Stimulated activated CD8-positive, alpha-beta memory T cell treated with anti-CD3 and anti-CD28 coated beads, Interleukin-15, amount 100 ng/mL, for 1 hour (primary cell): ENCODE results near the gene GGA3.

Source experiments
- DNase-seq: peaks from one replicate; pipeline ENCODE4 v3.0.0-alpha.2; 2020; ENCODE audit warnings: low read depth

The GGA3 gene

DNA sequence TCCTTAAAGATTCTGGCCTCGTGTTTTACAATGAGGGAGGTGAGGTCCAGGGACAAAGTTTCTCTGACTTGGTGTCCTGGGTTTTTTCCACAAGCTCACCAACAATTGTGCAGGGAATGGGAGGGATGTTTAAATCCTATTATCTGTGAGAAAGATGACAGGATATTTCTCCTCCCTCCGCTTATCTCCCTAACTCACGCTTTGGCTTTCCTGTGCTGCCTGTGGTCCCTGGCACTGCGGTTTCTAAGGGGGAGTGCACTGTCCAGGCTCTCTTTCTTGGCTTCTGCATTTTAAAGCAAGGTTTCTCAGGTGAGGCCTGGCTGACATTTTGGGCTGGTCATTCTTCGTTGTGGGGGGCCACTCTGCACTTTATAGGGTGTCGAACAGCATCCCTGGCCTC lies 16.4 kb downstream of the GGA3 start:
- DNase-seq: no peak

DNA sequence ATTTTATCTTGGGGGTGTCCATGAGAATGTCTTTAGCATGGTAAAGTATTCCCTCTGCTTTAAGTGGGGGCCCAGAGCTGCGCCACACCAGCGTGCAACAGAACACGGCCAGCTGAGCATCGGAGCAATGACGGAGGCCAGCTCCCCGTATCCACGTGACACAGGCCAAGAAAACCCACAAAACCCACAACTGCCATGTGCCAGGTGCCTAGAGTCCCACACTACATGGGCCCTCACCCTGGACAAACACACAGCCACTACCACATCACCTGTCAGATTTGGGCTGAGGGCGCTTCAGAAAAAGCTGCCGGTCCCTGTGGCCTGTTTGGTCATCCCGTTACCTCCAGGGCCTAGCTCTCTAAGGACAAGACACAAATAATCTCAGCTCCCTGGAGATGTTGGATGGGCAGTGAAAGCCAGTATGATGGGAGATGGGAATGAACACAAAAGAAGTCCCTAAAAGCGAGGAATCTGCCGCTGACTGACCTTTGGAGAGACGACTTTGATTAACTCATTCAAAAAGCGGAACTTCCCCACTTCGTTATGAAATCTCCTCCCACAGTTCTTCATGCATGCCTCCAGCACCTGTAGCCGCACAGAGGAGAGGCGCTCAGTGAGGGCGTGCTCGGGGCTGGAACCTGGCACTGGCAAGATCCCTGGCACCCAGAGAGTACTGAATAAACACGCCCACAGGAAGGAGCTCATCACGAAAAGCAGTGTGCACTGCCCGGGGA lies 17.1 kb downstream of the GGA3 start:
- no peak for DNase-seq

DNA sequence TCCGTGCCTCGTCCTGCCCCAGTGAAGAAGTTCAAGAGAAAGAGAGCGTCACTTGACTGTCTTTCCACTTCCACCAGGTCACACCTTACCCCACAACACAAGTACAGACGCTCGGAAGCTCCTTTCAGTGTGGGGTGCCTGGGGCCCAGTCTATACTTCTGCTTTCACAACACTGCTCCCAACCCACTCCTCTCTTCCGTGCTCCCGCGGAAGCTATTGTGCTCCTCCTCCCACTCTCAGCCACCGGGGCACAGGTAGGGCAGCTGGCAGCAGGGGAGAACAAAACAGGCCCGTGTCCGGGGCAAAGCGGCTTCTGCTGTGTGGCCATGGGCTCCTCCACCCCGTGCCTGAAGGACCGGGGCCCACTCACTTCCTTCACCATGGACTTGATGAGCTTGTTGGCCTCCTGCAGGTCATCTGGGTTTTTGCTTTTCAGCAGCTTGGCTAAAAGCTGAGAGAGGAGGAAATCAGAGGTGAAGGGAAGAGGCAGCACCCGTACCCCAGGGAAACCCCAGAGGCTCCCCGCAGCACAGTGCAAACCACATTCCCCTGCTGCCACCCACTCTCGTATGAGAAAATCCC lies 18.9 kb downstream of the GGA3 start:
- DNase-seq: no peak

DNA sequence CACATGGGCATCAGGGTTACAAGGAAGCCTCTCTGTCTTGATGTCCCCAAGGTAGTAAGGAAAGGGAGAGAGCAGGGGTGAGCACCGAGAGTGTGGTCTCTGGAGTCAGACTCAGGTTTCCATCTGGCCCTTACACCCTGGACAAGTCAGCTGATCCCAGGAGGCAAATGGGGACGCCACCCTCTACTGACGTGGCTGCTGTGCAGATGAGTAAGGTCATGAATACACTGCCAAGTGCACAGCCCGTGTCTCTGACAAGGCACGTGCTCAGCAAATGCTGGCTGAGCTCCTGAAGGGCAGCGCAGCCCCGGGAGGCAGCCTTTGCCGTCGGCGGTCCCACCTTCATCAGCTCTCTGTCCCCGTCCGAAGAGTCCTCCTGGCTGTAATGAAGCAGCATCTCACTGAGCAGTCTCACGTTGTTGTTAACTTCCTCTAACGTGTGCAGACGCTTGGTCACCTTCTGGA lies 19.4 kb downstream of the GGA3 start:
- no peak for DNase-seq

DNA sequence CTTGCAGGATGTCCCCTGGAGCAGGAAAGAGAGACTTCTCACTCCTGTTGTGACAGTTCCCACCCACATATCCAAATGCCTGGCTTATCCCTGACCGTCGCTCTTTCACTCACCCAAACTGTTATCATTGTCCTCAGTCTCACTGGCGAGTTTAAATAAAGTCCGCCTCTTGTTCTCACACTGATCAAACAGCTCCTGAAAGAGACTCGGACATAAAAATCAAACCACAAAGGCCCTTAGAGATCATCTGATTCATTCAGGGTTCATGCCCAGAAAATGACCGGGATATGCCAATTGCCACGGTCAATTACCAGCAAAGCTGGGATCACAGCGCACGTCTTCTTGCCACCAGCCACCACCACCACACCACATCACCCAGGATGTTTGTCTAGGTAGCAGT lies 19.9 kb downstream of the GGA3 start:
- DNase-seq: no peak

DNA sequence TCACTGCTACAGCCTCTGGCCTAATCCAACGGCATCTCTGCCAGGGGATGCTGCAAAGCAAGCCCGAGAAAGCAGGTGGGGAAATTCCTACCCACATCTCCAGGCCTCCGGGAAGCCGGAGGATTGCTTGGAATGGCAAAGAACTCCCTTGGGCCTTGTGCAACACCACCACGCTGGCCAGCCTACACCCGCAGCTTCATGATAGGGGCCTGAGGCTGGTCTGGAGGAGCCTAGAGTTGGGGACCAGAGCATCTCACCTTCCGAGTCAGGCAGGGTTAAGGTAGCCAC lies 20.3 kb downstream of the GGA3 start:
- DNase-seq: no peak

DNA sequence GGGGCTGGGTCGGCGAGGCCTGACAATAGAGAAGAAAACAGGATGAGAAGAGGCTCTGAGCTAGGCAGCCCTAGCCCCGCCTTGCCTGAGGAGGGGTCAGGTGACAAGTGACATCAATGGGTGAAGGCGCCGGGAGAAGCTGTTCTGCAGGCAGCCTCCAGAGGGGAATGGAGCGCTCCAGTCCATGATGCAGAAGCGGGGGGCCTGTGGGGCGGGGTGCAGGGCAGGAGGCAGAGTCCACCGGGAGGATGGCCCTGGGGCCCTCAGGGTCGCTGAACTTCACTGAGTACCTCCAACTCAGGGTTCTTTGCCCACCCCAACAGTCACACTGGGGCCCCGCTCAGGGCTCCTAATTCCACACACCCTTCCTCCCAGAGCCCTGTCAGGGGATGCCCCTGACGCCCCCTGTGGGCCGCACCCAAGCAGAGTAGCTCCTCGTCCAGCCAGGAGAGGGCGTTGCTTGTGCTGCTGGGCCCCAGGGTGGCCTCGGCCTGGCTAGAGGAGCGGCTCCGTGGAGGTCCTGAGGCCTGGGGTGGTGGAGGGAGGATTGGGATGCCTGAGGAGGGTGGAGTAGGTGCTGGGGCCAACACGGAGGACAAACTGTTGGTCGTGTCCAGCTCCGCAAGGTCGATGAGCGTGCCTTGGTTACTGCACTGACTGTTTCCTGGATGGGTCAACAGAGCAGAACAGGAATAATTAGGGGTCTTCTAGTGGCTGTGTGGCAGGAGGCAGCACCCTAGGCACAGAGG lies 20.8 kb downstream of the GGA3 start:
- no peak for DNase-seq

DNA sequence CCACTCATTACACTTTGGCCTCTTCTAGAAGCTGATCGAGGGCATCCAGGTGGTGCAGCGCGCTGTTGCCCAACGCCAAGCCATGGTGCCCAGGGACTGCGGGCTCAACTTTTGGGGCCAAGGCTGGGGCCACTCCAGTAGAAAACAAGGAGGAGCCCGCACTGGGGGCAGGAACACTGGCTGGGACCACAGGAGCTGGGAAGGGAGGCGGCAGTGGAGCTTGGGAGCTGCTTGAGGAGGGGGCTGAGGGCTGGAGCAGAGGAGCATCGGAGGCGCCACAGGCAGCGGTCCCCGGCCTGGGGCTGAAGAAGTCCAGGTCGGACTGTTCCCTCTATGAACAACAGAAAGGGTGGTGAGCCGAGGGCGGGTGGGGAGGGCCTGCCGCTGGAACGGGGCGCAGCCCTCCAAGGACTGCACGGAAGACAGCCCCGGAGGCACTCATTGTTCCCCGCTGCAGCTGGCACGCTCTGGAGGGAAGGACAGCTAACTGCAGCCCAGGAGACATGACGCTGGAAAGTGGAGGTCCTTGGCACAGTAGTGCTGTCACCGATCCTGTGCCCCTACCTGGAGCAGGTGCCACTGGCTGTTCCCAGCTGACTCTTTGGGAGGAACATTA lies 21.5 kb downstream of the GGA3 start:
- no peak for DNase-seq

DNA sequence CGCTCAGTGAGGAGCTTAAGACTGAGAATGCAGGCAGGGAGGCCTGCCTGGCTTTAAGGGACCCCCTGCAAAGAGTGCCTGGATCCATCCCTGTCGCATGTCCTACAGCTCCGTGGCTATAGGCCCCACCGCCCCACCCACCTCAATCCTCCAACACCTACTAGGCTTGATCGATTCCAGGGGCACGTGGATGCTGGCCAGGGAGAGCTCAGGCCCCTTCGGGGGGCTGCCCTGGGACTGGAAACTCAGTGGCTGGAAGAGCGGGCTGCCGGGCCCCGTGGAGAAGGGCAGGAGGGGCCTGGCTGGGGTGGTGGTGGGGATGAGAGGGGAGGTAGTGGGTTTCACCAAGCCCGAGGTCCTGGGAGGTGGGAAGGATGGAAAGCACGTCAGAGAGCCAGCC lies 22.2 kb downstream of the GGA3 start:
- DNase-seq: no peak

DNA sequence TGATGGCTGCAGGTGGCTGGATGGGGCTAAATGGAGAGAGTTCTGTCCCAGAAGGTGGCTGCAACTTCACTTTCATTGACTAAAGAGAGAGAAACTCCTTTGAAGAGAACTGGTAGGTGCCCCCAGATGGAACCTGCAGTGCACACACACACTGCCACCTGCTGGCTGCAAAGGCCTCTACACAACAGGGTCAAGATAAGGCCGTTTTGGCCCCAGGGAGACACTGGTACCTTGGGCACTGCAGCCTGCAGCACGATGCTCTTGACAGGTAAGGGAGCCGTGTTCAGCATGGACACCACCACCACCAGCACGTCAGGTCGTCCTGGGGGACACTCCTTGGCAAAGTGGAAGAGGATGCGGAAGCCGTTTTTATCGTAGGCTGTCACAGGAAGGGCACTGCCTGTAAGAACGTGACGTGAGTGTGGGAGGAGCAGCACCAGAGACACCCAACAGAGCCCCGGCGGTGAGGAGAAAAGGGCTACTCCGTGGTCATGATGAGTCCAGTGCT lies 22.7 kb downstream of the GGA3 start:
- DNase-seq: peak; percentile 30

DNA sequence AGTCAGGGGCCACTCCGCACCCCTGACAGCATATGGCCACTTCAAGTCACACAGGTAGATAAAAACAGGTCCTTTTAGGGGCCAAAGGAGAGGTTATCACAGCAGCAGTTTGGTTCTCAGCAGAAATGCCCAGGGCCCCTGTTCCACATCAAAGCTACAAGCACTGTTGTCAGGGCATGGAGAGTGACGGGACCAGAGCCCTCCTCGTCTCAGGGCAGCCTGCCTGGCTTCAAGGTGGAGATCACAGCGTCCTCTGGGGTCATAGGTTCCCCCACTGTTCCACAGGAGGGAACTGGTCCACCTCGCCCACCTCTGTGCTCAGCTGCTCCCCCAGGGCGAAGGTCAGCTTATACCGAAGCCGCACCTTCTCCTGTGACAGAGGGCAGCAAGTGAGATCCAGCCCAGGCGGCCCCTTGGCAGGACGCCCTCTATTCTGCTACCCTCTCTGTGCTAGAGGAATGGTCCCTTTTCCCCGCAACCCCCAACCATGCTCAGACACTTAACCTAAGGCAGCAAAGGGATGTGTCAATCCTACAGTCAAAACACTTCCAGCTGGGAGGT lies 23.3 kb downstream of the GGA3 start:
- no peak for DNase-seq

DNA sequence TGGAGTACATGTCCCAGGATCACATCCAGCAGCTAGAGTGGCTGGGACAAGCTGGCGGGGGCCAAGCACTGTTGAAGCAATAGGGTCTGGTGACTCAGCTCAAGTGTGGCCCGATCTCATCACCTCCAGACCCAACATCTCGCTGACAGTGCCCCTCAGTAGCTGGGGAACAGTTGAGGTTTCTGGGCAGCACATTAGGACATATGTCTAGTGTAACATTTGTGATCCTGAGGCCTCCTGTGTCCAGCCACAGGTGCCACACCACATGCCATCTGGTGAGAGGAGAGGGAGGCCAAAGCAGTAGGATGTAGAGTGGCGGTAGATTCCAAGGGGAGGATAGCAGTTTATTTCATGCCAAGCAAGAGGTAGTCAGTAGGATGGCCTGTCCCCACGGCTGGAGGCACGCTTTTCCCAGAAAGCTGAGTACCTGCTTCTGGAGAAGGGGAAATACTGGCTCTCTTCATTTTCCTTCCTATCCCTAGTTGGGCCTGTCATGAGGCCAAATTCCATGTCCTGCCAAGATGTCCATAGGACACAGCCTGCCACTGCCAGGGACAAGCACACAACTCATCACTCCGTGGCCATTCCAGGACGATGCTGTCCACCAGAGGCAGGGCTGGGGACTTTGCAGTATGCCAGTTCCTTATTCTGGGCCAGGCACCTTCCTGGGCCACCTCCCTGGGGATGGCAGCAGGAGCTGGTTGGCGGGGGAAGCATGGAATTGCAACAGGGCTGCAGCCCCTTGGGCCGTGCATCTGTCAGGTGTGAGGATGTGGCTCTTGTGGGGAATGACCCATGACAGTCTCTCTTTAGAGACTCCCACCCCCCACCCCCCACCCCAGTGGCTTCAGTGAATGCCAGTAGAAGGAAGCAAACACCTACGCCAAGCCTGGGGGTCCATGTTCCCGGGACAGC lies 24.0 kb downstream of the GGA3 start:
- no peak for DNase-seq

DNA sequence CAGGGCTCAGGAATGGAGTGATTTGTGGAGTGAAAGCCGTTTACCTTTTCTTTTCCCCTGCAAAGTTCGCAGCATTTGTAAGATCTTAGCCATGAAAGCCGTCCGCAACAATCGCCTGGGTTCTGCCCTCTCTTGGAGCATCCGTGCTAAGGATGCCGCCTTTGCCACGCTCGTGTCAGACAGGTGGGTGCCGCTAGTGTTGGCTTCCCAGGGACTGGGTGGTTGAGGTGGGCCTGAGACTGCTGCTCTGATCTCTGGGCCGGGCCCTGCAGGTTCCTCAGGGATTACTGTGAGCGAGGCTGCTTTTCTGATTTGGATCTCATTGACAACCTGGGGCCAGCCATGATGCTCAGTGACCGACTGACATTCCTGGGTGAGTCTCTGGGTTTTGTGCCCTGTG lies 28.6 kb downstream of the GGA3 start:
- no peak for DNase-seq

DNA sequence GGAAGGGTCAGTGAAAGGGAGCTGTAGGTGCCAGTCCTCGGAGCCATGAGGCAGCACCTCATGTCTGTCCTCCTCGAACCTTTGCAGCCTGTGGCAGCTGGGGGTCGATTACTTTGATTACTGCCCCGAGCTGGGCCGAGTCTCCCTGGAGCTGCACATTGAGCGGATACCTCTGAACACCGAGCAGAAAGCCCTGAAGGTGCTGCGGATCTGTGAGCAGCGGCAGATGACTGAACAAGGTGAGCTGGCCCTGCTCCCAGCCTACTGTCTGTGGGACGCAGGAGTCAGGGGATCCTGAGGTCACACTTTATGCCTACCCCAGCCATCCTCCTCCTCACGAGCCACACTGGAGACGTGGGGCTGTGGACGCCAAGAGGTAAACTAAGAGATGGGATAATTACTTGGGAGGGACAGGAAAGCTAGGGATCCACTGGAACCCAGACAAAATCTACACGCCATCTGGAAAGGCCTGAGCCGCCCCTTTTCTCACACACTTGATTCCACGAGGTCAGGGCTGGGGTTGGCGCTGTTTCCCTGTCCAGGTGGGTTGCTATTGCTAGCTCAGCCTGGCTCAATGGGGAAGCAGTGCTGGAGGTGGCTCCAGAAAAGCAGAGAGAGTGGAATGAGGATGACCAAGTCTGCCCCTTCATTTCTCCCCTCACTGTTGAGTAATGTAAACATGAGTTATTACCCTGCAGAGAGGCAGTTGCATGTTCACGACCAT lies 29.5 kb downstream of the GGA3 start:
- DNase-seq: no peak

DNA sequence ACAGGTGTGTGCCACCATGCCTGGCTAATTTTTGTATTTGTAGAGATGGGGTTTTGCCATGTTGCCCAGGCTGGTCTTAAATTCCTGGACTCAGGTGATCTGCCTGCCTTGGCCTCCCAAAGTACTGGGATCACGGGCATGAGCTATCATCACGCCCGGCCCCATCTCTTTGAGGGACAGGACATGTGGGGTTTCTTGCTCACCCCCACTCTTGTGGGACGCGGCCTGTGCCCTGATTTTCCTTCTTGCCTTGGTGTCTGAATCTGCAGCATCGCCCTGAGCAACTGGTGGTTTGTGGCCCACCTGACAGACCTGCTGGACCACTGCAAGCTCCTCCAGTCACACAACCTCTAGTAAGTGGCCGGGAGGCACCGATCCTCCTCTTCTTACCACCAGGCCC lies 30.3 kb downstream of the GGA3 start:
- DNase-seq: no peak

DNA sequence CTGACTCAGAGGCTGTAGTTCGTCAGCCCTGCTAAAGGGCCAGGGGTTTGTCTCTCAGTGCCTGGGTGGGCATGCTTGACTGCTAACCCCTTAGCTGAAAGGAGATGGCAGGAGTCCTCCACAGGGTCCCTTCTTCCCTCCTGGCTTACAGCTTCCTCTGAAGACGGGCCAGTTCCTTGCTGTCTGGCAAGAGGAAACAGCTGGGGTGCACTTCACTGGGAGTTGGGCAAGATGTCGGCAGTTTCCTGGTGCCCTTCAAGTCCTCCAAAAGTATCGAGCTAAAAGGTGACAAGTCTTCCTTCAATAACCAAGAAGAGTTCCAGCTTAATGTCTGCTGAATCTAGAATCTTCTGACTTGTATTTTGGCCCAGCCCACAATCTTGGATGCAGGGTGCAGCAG lies 32.6 kb downstream of the GGA3 start:
- no peak for DNase-seq

DNA sequence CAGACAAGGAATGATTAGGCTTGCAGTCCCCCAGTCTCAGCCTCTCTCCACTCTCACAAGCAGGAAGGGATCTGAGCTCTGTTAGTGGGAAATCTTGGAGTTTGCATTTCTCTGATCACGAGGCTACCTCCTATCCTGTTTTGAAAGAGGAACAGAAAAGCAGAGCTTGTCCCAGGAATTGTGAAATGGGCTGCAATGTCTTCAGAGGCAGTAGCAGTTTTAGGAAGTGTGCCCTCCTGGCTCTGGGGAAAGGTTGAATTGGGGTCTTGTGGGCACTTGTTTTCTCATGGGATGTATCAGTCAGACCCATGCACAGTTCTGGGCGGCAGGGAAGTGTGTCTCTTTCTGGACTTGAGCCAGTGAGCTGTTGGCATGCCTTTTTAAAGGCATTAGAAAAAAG lies 33.1 kb downstream of the GGA3 start:
- no peak for DNase-seq

DNA sequence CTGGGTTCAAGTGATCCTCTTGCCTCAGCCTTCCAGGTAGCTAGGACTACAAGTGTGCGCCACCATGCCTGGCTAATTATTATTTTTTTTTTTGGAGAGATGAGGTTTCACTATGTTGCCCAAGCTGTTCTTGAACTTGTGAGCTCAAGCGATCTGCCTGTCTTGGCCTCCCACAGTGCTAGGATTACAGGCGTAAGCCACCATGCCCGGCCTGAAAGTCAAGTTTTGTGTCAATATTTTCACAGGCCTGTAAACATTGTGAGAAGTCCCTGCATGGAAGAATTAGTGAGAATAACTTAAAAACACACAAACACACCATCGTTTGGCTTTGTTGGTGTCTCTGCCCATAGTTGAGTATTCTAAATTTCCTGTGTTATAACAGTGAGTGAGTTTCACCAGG lies 33.7 kb downstream of the GGA3 start:
- DNase-seq: no peak

DNA sequence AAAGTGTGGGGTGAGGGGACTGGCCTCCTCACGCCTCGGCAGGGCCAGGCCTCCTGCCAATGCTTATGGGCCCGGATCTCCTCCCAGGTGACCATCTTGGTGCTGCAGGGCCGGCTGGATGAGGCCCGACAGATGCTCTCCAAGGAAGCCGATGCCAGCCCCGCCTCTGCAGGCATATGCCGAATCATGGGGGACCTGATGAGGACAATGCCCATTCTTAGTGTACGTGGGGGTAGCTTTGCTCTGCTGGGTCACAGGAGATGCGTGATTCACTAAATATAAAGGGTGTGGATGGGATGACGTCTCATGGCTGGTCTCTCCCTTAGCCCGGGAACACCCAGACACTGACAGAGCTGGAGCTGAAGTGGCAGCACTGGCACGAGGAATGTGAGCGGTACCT lies 36.4 kb downstream of the GGA3 start:
- no peak for DNase-seq

DNA sequence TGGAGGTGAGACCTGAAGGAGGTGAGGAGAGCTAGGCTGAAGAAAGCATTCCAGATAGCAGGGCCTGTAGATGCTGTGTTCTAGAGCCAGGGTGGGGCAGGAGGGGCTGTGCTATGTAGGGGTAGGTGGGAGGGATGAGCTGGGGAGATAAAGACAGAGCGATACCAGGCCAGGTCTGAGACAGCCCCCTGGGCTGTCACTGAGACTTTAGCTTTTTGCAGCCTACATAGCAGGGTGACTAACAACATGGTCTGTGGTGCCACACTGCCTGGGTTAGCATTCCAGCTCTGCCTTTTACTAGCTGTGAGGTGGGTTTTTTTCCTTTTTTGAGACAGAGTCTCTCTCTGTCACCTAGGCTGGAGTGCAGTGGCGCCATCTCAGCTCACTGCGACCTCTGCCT lies 41.6 kb downstream of the GGA3 start:
- DNase-seq: no peak

DNA sequence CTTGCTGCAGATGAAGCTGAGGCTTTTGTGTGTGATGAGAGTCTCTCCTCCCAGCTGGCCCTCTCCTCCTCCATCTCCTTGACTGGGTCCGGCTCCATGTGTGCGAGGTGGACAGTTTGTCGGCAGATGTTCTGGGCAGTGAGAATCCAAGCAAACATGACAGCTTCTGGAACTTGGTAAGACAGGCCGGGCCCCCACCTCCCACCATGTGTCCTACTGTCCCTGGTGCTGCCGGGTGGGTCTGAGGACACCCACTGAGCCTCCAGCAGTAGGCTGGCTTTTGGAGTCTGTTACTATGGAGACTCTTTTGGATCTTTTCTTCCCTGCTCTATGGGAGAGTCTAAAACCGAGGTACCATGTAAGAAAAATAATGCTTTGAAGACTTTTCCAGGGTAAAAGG lies 43.3 kb downstream of the GGA3 start:
- no peak for DNase-seq
